H9 (cell line): Measurements from ENCODE around the gene PRR23C. TPM values are rescaled to one million over a fixed set of nuclear protein-coding genes. Genes with fewer than 3 reads are reported as not detected.

Source experiments
- DNase-seq: peaks from one replicate; pipeline ENCODE4 v3.0.0-alpha.2; 2017
- H2AFZ ChIP-seq: one replicate; pipeline ENCODE4 v1.6.1; 2013; ENCODE audit warnings: mild to moderate bottlenecking, low read length, control low read depth, moderate library complexity
- H2AK5ac ChIP-seq: 2 replicates; pipeline ENCODE4 v1.6.1; 2013; ENCODE audit warnings: low read length, control low read depth, mixed read lengths; ENCODE audit not compliant: insufficient read length
- H2BK120ac ChIP-seq: one replicate; pipeline ENCODE4 v1.6.1; 2013; ENCODE audit warnings: low read depth, mild to moderate bottlenecking, low read length, control low read depth, inconsistent platforms; ENCODE audit not compliant: poor library complexity, severe bottlenecking
- H2BK12ac ChIP-seq: 2 replicates; pipeline ENCODE4 v1.6.1; 2013; ENCODE audit warnings: low read length, control low read depth, mixed read lengths, low read depth; ENCODE audit not compliant: insufficient read length
- H2BK15ac ChIP-seq: 2 replicates; pipeline ENCODE4 v1.6.1; 2013; ENCODE audit warnings: low read depth, low read length, control low read depth
- H2BK20ac ChIP-seq: one replicate; pipeline ENCODE4 v1.6.1; 2013; ENCODE audit warnings: low read depth, mild to moderate bottlenecking, low read length, control low read depth, inconsistent platforms; ENCODE audit not compliant: poor library complexity, severe bottlenecking
- H2BK5ac ChIP-seq: 2 replicates; pipeline ENCODE4 v1.6.1; 2013; ENCODE audit warnings: low read length, control low read depth, mixed read lengths; ENCODE audit not compliant: insufficient read length
- H3K14ac ChIP-seq: 2 replicates; pipeline ENCODE4 v1.6.1; 2013; ENCODE audit warnings: low read length, control low read depth; ENCODE audit not compliant: insufficient read depth
- H3K18ac ChIP-seq: 2 replicates; pipeline ENCODE4 v1.6.1; 2013; ENCODE audit warnings: low read depth, mild to moderate bottlenecking, mixed read lengths, low read length, control low read depth; ENCODE audit not compliant: insufficient read length
- H3K23ac ChIP-seq: 2 replicates; pipeline ENCODE4 v1.6.1; 2013; ENCODE audit warnings: low read length, control low read depth, mixed read lengths, low read depth; ENCODE audit not compliant: insufficient read length
- H3K23me2 ChIP-seq: 2 replicates; pipeline ENCODE4 v1.6.1; 2013; ENCODE audit warnings: low read depth, mild to moderate bottlenecking, mixed read lengths, low read length, control low read depth; ENCODE audit not compliant: insufficient read length, poor library complexity, severe bottlenecking
- H3K27ac ChIP-seq: 2 replicates; pipeline ENCODE4 v1.5.1; 2013; ENCODE audit warnings: low read length, control low read depth, mixed read lengths, low read depth; ENCODE audit not compliant: insufficient read length
- H3K27me3 ChIP-seq: 2 replicates; pipeline ENCODE4 v1.6.1; 2013; ENCODE audit warnings: low read length, control low read depth, inconsistent platforms; ENCODE audit not compliant: insufficient read depth
- H3K4ac ChIP-seq: 2 replicates; pipeline ENCODE4 v1.6.1; 2013; ENCODE audit warnings: low read depth, mild to moderate bottlenecking, control low read depth, inconsistent platforms, low read length, moderate library complexity
- H3K4me1 ChIP-seq: 2 replicates; pipeline ENCODE4 v1.6.1; 2013; ENCODE audit warnings: low read length, control low read depth, inconsistent platforms; ENCODE audit not compliant: insufficient read depth
- H3K4me2 ChIP-seq: 2 replicates; pipeline ENCODE4 v1.6.1; 2013; ENCODE audit warnings: low read length, control low read depth, mixed read lengths; ENCODE audit not compliant: insufficient read length, insufficient read depth
- H3K56ac ChIP-seq: 2 replicates; pipeline ENCODE4 v1.6.1; 2013; ENCODE audit warnings: low read depth, mild to moderate bottlenecking, mixed read lengths, low read length, control low read depth; ENCODE audit not compliant: insufficient read length
- H3K79me1 ChIP-seq: 2 replicates; pipeline ENCODE4 v1.6.1; 2013; ENCODE audit warnings: low read depth, mild to moderate bottlenecking, moderate library complexity, low read length, control low read depth, inconsistent platforms; ENCODE audit not compliant: insufficient read depth, poor library complexity, severe bottlenecking
- H3K79me2 ChIP-seq: 2 replicates; pipeline ENCODE4 v1.6.1; 2013; ENCODE audit warnings: low read length, control low read depth, inconsistent platforms; ENCODE audit not compliant: insufficient read depth
- H3K9ac ChIP-seq: 2 replicates; pipeline ENCODE4 v1.6.1; 2013; ENCODE audit warnings: low read length, control low read depth, mixed read lengths; ENCODE audit not compliant: insufficient read length; ENCODE audit errors: extremely low read depth
- H3K9me3 ChIP-seq: one replicate; pipeline ENCODE4 v1.6.1; 2013; ENCODE audit warnings: low read depth, low read length, inconsistent platforms; ENCODE audit not compliant: control insufficient read depth
- H3T11ph ChIP-seq: one replicate; pipeline ENCODE4 v1.6.1; 2013; ENCODE audit warnings: mild to moderate bottlenecking, low read length, control low read depth, inconsistent platforms
- H4K20me1 ChIP-seq: one replicate; pipeline ENCODE4 v1.6.1; 2013; ENCODE audit not compliant: control insufficient read depth, insufficient read length, insufficient read depth
- H4K5ac ChIP-seq: 2 replicates; pipeline ENCODE4 v1.6.1; 2013; ENCODE audit warnings: low read depth, mild to moderate bottlenecking, mixed read lengths, low read length, control low read depth; ENCODE audit not compliant: insufficient read length
- H4K8ac ChIP-seq: replicated peaks from 2 replicates; pipeline ENCODE4 v1.6.1; 2013; ENCODE audit warnings: low read length, control low read depth, mixed read lengths, low read depth; ENCODE audit not compliant: insufficient read length
- H4K91ac ChIP-seq: 2 replicates; pipeline ENCODE4 v1.6.1; 2013; ENCODE audit warnings: low read depth, mild to moderate bottlenecking, moderate library complexity, mixed read lengths, low read length, control low read depth; ENCODE audit not compliant: insufficient read length
- H3K27ac Mint-ChIP-seq, 3 experiments: 2 replicates in 2 of 3; 3 replicates in 1 of 3; pipeline ENCODE4 v1.8.0; 2020 to 2021; ENCODE audit warnings: mixed read lengths in 3 of 3, mild to moderate bottlenecking in 1 of 3, moderate library complexity in 1 of 3
- H3K27me3 Mint-ChIP-seq: 2 replicates; pipeline ENCODE4 v1.8.0; 2021; ENCODE audit warnings: low read depth, mild to moderate bottlenecking, moderate library complexity, mixed read lengths
- H3K36me3 Mint-ChIP-seq, 3 experiments: 2 replicates in 2 of 3; 3 replicates in 1 of 3; pipeline ENCODE4 v1.8.0; 2020 to 2021; ENCODE audit warnings: low read depth in 3 of 3, mixed read lengths in 3 of 3; ENCODE audit not compliant: insufficient read depth in 1 of 3
- H3K4me1 Mint-ChIP-seq, 2 experiments: 2 replicates each; pipeline ENCODE4 v1.8.0; 2020; ENCODE audit warnings: mixed read lengths in 2 of 2
- H3K4me3 Mint-ChIP-seq, 2 experiments: 2 replicates in 1 of 2; 3 replicates in 1 of 2; pipeline ENCODE4 v1.8.0; 2020 to 2021; ENCODE audit warnings: mild to moderate bottlenecking in 2 of 2, mixed read lengths in 2 of 2, moderate library complexity in 1 of 2
- H3K9me3 Mint-ChIP-seq, 2 experiments: 2 replicates in 1 of 2; 3 replicates in 1 of 2; pipeline ENCODE4 v1.8.0; 2020; ENCODE audit warnings: mild to moderate bottlenecking in 2 of 2, mixed read lengths in 2 of 2, moderate library complexity in 1 of 2
- WGBS: extraction: QIAGEN DNeasy Blood & Tissue Kit; methylation state at CpG from one replicate; pipeline ENCODE4 v1.1.7; 2013; ENCODE audit warnings: missing lambda C conversion rate, low lambda C conversion rate, mixed read lengths; ENCODE audit not compliant: insufficient read length; ENCODE audit errors: extremely low coverage; 5-methylcytosine and 5-hydroxymethylcytosine counted together
- total RNA-seq: library from RNA; stranded (reverse); gene quantifications from 2 replicates; pipeline ENCODE4 v1.2.1, GENCODE V29; 2021
- TF ChIP-seq, protein P1 (sequence below): fragments of 200-600 bp; sonication (generic); conservative IDR thresholded peaks from 3 replicates; pipeline ENCODE4 v1.8.0; 2021; ENCODE audit warnings: antibody characterized with exemption, mild to moderate bottlenecking

The PRR23C gene
- total RNA-seq, 1 experiment from 2014 or later, result not detected

DNA sequence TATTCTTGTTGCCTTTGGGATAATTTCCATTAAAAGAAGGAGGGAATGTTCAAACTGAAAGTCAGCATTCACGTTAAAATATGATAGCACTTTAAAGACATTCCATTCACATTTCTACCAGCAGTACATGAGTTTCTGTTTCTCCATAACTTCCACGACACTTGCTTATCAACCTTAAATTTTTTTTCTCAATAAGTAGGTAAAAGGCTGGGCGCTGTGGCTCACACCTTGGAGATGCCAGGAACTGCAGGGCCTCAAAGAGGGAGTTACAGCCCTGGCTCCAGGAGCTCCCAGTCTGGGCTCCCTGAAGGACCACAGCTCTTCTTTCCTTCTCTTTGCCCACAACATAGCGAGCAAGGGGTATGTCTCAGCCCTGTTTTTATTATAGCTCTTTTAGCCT, 42.9 kb upstream of the PRR23C start:
- Histone ChIP-seq H2BK5ac (no peak overlapping the region), H3K9ac (no peak overlapping the region), H2BK20ac (no peak overlapping the region), H3K79me1 (no peaks in the 10 kb centered on the region), H2BK120ac (no peak overlapping the region), H3K14ac (no peak overlapping the region), H3K79me2 (no peaks in the 10 kb centered on the region), H3K23ac (no peak overlapping the region), H4K91ac (no peak overlapping the region), H2AK5ac (no peak overlapping the region), H2BK12ac (no peak overlapping the region), H3K4me1 (no peaks in the 10 kb centered on the region), H3K4ac (no peak overlapping the region), H3K56ac (no peak overlapping the region), H2BK15ac (no peak overlapping the region), H3T11ph (no peak overlapping the region), H3K9me3 (peaks cover 2% of the 10 kb centered on the region), H3K18ac (no peak overlapping the region), H4K5ac (no peak overlapping the region), H3K23me2 (no peaks in the 10 kb centered on the region), H4K8ac (no peak overlapping the region), H3K27me3 (no peaks in the 10 kb centered on the region), H3K4me2 (no peak overlapping the region), H4K20me1 (no peaks in the 10 kb centered on the region), H3K27ac (no peak overlapping the region), H2AFZ (no peak overlapping the region)
- Mint-ChIP-seq H3K9me3 (peaks cover 12 to 15% of the 10 kb centered on the region in 2 experiments), H3K27ac (no peak overlapping the region), H3K27me3 (peaks cover 10% of the 10 kb centered on the region), H3K4me1 (no peaks in the 10 kb centered on the region), H3K36me3 (peaks cover 0 to 2% (median 0%) of the 10 kb centered on the region in 3 experiments; a peak in 1 of 7 replicates), H3K4me3 (no peak overlapping the region)
- TF ChIP-seq, protein P1, sequence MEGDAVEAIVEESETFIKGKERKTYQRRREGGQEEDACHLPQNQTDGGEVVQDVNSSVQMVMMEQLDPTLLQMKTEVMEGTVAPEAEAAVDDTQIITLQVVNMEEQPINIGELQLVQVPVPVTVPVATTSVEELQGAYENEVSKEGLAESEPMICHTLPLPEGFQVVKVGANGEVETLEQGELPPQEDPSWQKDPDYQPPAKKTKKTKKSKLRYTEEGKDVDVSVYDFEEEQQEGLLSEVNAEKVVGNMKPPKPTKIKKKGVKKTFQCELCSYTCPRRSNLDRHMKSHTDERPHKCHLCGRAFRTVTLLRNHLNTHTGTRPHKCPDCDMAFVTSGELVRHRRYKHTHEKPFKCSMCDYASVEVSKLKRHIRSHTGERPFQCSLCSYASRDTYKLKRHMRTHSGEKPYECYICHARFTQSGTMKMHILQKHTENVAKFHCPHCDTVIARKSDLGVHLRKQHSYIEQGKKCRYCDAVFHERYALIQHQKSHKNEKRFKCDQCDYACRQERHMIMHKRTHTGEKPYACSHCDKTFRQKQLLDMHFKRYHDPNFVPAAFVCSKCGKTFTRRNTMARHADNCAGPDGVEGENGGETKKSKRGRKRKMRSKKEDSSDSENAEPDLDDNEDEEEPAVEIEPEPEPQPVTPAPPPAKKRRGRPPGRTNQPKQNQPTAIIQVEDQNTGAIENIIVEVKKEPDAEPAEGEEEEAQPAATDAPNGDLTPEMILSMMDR, result no peak
- no CpG with 5 or more reads among the region's 4 CpGs for WGBS
- no peak for DNase-seq
